Daoy (cell line): Measurements from ENCODE around the gene RBFOX1. TPM values are rescaled to one million over a fixed set of nuclear protein-coding genes. Genes with fewer than 3 reads are reported as not detected.
A peak's percentile ranks its signal among the peaks of the same experiment; 100 is the strongest.

ENCODE experiments used
- DNase-seq: peaks from one replicate; pipeline ENCODE4 v3.0.0-alpha.2; 2015; ENCODE audit warnings: low read depth
- total RNA-seq: library from RNA; depleted of rRNA; stranded (reverse); fragments of >200 nt; shearing (Covaris generic); gene quantifications from 2 replicates; pipeline ENCODE4 v1.2.3, GENCODE V29; 2014

The RBFOX1 gene
- total RNA-seq, 1 experiment from 2014 or later, result not detected

DNA sequence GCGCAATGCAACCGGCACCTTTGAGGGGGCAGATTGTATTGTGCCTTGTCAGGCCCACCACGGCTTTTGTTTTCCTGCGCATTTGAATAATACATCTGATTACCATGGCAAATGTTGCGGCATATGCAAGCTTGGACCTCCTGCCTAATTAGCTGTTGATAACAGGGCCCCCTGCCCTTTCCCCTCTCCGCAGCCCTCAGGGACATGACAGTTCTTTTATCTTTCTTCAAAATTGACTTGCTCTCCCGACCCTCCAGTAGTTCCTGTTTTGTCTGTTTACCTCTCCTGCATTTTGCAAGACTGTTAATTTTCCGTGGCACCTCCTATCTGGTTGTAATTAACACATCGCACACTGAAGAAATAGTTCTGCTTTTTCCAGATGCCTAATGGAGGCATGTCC, 86.8 kb downstream of the RBFOX1 start:
- no peak for DNase-seq

- no peak for DNase-seq
These were observed 87.4 kb downstream of the RBFOX1 start for GRCh38 chr16:7420079-7420478.

- DNase-seq, result no peak
These were observed 88.2 kb downstream of the RBFOX1 start for GRCh38 chr16:7420843-7421242.

GRCh38 chr16:7421578-7421977, 88.9 kb downstream of the RBFOX1 start:
- DNase-seq, result no peak

- DNase-seq, result peak; percentile 6
These were observed 89.6 kb downstream of the RBFOX1 start for GRCh38 chr16:7422036-7422888.

DNA sequence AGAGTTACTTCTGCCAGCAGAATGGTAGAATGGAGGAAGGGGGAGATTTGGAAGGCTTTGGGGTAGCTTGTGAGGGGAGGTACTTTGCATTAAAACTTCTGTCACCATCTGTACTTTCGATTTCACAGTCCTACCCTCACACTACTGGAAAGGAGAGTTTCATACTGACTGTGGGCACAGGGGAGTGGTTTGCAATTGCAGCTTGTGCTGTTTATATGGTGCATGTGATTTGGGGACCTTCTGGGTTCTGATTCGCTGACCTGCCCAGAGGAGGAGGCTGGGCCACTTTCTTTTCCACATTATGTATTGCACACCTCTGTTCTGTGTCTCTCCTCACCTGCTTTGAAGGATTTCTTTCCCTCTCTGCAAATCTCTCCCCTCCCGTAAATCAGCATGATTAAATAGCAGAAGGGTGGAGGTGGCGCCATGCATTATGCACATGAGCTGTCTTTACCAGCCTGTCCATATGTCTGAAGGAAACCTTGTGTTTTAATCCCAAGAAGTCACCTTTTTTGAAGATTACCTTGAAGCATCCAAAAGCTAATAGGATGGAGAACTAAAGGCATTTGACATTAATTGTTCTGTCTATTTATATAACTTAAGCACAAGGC, 90.9 kb downstream of the RBFOX1 start:
- no peak for DNase-seq

GRCh38 chr16:7426161-7426560, 93.5 kb downstream of the RBFOX1 start:
- no peak for DNase-seq

GRCh38 chr16:7431723-7432122, 99.1 kb downstream of the RBFOX1 start:
- no peak for DNase-seq

DNA sequence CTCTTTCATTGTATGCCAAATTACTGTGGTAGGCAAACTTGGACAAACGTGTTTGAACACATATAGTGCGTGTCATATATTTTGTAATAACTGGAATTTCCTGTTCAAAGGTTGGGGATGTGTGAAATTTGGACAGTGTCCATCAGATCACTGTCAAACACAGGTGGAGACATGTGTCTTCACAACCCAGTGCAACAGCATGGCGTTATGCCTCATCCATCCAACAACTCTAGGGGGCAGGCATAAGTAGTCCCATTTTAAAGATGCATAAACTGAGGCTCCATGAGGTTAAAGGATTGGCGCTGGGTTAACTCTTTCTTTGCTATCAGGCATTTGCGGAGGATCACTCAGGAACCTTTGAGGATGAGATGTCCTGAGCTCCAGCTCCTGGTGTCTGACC, 103.7 kb downstream of the RBFOX1 start:
- DNase-seq, result no peak

- no peak for DNase-seq
These were observed 104.6 kb downstream of the RBFOX1 start for GRCh38 chr16:7437135-7437804.

DNA sequence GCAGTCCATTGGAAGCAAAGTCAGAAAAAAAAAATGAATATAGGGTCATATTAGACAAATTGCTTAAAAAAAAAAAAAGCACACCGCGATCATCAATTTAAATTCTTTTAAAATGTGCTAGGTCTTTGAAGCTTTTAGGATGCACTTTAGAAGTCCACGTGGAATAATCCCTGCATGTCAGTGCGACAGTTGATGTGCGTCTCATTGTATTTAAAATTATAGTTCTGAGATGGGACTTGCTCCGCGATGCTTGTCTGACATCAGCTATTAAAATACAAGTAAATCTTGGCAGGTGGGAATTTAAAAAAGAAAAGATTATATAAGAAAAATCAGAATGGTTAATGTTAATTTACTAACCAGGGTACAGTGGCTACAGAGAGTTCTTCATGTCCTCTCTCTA, 105.2 kb downstream of the RBFOX1 start:
- no peak for DNase-seq

GRCh38 chr16:7438601-7439000, 106.0 kb downstream of the RBFOX1 start:
- no peak for DNase-seq

- DNase-seq, result no peak
These were observed 106.9 kb downstream of the RBFOX1 start for GRCh38 chr16:7439518-7439917.

GRCh38 chr16:7440886-7441400, 108.3 kb downstream of the RBFOX1 start:
- no peak for DNase-seq

DNA sequence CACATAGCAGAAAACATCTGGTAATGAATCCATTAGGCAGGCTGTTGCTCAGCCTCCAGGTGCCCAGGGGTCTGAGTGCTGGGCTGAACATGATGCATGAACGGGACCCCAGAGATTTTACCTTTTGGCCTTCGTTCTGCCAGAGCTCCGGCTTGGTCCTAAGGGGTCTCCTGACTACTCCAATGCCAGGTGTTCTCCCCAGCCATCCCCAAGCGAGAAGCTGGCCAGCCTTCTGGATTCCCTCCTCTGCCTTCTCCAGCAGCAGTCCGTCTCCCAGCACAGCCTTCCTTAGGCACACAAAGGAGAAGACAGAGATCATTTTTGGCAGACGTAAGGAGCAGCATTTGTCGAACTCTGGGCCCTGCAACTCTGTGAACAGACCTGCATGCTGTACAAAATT, 109.4 kb downstream of the RBFOX1 start:
- no peak for DNase-seq

DNA sequence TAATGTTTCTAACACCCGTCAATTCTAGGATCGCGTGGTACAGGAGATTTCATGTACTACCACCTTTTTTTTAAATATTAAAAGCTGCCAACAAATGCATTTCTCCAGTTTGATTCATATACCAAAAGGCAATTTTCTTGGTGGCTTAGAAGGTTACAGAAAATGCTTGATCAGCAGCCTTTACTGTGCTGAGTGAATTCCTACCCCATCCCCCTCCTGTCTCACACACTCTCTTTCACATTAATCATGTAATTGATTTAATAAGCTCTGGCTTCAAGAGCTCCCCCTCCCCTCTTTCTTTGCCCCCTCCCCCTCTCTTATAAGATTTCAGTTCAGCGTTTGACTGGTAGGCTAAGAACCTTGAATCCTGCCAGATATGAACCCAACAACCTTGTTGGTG, 110.5 kb downstream of the RBFOX1 start:
- DNase-seq, result no peak

GRCh38 chr16:7443648-7444365, 111.2 kb downstream of the RBFOX1 start:
- no peak for DNase-seq

DNA sequence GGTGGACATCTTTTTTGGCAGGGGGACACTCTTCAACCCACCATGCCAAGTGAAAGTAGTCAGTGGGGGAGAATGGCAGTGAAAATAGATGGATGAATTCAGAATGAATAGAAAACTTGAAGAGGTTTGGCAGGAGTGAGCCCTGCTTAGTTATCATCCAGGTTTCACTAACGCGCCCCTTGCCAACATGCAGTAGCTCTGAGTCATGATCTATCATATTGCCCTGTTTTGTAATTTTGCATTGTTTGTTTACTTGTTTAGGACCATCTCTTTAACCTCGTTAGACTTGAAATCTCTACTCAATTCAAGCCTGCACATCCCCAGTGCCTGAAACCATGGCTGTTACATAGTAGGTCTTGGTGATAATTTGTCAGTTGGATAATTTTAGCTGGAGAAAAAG, 116.7 kb downstream of the RBFOX1 start:
- no peak for DNase-seq

- no peak for DNase-seq
These were observed 117.2 kb downstream of the RBFOX1 start for GRCh38 chr16:7449808-7450207.

- no peak for DNase-seq
These were observed 117.8 kb downstream of the RBFOX1 start for GRCh38 chr16:7450440-7450839.

DNA sequence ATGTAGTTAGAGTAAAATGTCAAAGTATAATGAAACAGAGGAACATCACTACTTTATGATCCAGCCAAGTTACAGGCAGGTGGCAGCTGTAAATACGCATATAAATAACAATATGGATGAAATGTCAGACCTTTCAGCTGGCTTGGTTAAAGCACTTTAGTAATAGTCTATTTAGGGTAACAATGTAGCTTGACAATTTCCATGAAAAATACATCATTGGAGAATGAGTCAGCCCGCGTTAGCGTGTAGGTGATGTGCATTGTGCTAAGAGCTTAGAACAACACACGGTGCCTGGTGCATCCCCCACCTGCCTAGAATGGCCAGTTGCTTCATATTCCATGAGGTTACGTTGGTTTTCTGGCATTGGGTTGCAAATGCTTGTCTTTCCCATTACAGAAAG, 119.4 kb downstream of the RBFOX1 start:
- DNase-seq, result no peak

DNA sequence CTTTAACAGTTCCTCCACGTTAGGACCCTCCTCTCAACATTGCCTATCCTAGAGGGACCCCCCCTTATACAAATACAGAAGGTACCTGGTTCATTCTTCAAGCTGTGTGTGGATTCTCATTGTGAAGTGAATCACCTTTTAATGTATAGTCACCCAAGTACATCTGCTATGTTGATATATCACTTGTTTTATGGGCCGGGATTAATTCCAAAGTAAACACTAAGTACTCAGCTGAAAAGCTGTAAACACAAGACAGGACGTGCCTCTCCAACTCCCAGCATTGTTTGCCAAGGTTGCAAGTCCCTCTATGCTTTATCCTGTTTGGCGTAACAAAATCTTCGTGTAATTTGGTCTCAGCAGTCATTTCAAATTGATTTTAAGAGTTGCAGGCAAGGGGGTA, 123.6 kb downstream of the RBFOX1 start:
- DNase-seq, result no peak
